ENCODE data around the gene ZNF771.

ZNF771 gene

DNA sequence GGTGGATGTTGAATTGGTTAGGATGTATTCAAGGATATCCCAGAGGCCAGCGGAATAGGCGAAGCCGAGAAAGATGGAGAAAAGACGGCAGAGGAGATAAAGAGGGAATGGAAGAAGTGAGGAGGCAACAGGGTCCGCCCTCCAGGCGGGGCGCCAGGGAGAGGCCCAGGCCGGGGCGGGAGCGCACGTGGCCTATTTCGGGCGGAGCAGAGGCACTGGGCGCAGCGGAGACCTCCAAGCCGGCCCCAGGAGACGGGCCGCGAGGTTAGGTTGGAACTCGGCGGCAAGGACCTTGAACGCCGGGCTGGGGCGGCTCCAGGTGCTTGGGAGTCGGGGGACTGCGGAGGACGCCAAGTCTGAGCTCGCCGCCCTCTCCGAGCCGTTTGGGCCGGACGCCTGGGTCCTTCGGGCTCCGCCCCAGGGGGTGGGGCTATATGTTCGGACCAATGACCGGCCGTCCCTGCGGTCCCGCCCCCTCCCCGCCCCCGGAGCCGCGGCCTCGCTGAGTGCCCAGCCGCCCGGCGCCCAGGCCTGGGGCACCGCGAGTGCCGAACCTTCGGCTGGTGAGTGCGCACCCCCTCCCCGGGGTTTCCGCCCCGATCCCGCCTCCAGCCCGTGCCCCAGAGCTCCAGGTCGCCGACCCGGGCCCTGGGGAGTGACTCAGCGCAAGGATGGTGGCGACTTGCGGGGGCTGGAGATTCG lies at the start of gene ZNF771:
ZNF771 (plus strand) TSS at position 505 of the 702 bp plus-strand sequence. CDS start 448 bp downstream, outside the sequence.
- DNase-seq (ENCODE audit: low spot score) = peak; percentile 96

DNA sequence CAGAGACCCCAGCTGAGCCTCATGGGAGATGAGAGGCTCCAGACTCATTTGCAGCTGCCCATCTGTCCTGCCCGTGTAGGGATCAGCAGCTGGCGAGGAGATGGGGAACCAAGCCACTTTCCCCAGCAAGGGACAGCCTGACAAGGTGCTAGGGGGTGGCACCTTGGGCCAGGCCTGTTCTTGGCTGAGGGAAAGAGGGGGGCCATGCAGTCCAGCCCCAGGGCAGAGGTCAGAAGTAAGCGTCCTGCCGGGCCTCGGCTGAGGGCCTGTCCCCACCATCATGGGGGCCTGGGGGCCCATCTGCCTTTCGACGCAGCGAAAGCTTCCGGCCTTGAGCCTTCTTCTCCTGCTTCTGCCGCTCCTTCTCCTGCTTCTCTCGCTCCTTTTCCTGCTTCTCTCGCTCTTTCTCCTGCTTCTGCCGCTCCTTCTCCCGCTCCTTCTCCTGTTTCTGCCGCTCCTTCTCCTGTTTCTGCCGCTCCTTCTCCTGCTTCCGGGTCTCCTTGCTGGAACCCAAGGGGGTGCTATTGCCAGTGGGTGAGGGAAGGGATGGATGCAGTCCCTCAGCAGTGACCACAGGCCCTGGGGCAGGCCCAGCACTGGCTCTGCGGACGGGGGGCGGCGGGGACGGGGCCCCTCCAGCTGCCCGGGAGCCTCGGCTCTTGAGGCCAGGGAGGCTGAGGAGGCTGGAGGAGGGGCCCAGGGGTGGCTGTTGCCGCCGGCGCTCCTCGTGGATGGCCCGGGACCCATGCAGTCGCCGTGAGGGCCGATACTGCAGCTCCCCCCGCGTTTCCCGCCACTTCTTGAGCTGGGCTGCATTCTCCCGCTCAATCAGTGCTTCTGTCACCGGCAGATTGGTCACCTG lies 49.5 kb upstream of the ZNF771 start:
- DNase-seq (ENCODE audit: low spot score) = no peak

DNA sequence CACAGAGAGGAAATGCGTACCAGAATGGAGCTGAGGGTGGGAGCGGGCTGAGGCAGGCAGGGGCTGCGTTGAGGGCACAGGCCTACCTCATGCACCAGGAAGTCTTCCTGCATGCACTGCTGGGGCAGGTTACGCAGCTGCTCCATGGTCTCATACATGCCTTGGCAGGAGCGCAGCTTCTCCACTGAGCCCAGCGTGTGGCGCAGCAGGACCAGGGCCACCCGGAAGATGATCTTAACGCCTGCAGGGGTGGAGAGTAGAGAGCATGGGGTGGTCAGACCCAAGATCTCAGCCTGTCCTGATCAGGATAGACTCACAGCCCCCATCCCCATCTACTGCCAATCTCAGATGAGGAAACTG lies 48.8 kb upstream of the ZNF771 start:
- no peak for DNase-seq (ENCODE audit: low spot score)

DNA sequence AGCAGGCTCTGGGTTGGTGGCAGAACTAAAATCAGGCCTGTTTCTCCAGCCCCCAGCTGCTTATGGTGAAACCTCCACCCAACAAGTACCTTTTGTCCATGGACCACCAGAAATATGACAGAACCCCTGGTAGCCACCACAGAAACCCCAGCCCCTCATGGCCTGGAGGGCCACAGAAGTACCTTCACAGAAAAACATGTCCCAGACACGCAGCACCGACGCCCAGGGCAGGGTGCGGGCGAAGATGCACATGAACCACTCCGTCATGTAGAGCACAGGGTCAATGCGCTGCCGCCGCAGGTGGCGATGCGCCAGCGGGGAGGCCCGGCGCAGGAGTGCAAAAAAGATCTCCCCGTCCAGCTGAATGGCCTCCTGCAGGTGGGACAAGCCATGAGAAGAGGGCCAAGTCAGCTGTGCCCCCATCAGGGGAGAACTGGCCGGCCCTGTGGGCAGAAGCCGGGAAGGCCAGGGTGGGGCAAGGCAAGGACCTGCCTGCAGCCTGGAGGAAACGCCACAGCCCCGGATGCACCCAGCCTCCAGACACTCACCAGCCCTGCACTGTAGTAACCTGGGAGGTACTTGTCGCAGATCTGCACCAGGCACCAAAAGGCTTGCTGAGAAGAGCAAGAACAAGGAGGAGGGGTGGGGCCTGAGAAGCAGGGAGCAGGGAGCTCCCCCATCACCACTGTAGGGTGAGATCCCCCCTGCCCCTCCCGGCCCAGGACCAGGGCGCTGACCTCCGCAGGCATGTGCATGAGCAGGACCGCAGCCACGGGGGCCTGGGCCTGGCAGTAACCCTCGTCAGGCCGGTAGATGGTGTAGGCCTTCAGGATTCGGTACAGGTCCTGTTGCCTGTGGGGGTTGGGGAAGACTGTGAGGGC lies 48.2 kb upstream of the ZNF771 start:
- DNase-seq (ENCODE audit: low spot score) = no peak

DNA sequence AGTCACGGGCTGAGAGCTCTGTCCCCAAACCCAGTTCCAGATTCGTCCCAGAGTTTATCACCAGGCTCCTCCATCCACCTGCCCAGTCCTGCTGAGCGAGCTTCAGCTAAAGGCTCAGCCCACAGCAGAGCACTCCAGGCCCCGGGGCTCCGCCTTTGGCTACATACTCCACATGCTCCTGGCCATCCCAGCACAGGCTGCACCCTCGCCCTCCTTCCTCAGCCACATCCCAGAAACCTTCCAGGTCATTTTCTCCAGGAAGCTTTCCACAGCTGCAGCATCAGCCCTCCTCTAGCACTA lies 47.6 kb upstream of the ZNF771 start:
- DNase-seq (ENCODE audit: low spot score) = no peak

DNA sequence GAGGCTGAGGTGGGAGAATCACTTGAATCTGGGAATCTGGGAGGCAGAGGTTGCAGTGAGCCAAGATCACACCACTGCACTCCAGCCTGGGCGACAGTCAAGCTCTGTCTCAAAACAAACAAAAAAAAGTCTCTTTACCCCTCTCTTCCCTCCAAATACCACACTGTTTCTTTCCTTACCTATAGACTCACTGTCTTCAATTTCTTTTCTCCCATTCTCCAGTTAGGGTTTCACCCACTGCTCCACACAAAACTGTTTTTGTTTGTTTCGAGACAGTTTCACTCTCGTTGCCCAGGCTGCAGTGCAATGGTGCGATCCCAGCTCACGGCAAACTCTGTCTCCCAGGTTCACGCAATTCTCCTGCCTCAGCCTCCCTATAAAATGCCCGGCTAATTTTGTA lies 46.2 kb upstream of the ZNF771 start:
- DNase-seq (ENCODE audit: low spot score) = no peak

DNA sequence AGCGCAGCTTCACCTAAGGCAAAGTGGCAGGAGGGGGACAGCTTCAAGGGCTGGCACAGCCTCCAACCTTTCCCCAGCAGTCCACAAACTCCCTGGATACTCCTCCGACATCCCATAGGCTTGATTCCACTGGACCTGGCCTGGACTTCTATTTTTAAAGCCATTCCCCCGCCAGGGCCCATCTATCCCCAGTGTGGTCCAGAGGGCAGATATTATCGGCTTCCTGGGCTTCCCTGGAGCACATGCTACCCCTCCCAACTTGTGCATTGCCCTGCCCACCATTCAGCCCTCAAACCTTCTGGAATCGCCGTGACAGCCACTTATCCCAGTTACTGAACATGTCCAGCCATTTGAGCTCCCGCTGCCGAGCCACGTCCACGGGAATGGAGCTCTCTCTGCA lies 42.2 kb upstream of the ZNF771 start:
- DNase-seq (ENCODE audit: low spot score) = no peak

DNA sequence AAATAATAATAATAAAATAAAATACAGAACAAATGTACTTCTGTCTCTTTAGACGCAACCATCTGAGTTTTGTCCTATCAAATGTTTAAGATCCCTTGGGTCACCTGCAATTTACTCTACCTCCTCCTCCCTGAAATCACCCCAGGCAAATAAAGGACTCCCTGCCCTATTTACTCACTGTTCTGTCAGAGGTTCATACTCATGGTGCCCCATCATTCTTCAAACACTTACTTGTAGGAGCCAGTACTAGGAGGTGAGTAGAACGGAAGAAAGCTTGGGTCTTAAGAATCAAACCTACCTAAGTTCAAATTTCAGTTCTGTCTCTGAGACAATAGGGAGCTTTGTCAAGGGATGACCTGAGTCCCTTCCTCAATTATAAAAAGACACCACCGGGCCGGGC lies 40.9 kb upstream of the ZNF771 start:
- DNase-seq (ENCODE audit: low spot score) = no peak

DNA sequence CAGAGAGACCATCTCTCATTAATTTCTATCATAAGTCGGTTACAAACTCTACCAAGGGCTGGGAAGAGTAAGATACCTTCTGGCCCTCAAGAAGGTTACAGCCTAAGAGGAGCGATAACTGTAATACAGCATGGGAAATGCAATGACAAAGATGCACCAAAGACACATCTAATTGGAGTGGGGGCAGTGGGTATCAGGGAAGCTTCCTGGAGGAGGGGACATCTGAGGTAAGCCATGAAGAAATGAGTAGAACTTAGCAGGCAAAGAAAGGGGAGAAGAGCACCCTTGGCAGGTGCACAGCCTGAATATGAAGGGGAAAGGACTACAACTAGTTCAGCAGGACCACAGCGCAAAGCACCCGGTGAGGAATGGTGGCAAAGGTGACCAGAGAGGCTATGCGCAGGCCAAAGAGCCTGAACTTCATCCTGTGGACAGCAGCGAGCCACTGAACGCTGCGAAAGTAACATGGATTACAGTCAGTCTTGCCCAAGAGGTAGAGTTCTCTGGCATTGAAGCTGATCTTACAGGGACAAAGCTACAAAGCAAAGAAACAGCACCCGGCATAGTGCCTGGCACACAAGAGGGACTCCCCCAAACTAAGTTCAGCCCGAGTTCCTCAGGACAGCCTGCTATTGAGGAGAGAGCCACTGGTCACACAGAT lies 39.9 kb upstream of the ZNF771 start:
- DNase-seq (ENCODE audit: low spot score) = no peak

DNA sequence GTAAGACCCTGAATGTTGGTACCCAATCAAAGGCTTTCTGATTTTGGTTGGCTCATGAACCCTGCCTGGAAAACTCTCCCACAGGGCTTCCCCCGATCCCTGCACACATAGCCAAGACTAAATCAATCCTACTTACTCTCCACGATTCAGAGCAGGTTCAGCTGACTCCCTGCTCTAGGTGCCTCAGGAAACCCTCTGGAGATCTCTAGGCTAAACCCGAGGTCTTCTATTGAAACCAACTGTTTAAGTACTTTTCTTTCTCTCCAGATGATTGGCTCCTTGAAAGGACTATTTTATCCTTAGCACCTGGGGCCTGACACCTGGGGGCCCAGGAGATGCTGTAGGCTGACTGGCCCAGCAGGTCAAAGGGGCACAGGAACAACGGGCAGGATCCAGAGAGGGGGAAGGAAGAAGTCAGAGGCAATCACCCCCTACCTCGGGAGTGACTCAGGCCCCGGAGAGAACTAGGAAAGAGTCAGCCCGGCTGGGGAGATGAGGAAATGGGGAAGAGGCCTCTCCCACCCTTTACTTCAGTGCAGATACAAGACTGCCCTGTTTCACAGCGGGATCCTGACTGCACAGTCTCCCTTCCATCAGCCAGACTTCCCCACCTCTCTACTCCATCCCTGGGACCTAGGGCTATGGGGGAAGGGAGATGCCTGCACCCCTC lies 39.1 kb upstream of the ZNF771 start:
- DNase-seq (ENCODE audit: low spot score) = peak; percentile 64

DNA sequence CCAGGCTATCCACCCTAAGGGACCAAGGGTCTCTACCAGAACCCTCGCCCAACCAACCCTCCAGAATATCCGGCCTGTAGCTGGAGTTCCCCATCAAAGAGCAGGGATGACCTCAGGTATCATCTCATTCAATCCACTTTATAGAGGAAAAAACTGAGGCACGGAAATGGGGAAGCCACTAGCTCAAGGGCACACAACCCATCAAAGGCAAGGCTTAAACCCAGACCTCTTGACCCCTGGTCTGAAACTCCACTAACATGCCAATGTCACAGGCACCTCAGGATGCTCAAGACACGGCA lies 38.7 kb upstream of the ZNF771 start:
- DNase-seq (ENCODE audit: low spot score) = no peak

DNA sequence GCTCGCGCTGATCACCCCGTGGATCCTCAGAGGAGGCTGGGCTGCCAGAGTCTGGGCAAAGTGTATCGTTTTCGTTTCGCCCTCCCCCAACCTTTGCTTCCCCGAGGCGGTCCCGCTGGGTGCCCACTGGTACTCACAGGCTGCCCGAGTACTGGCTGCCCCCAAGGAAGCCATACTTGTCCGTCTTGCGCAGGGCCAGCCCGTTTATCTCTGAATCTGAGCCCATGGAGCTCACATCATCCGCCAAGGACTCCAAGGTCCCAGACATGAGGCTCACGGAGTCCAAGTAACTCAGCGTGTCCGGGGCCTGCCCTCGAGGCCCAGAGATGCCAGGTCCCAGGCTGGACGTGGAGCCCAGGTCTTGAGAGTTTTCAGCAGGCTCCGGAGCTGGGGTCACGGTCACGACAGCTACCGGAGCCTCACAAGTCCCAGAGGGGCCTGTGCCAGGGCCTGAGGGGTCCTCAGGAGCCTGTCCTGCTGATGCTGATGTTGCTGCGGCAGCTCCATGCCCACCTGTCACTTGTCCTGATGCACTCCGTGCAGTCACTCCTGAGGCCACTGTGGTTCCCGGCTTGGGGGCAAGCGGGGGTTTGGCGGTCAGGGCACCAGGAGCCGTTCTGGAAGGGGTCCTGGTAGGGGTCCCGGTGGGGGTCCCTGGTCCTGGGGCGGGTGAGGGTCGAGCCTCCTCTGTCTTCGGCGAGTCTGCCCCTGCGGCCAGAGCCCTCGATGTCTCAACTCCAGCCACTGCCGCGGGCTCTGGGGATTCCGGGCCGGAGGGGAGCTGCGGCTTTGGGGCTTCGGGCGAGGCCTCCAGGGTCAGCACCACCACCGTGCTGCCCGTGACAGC lies 38.1 kb upstream of the ZNF771 start:
- DNase-seq (ENCODE audit: low spot score) = no peak

DNA sequence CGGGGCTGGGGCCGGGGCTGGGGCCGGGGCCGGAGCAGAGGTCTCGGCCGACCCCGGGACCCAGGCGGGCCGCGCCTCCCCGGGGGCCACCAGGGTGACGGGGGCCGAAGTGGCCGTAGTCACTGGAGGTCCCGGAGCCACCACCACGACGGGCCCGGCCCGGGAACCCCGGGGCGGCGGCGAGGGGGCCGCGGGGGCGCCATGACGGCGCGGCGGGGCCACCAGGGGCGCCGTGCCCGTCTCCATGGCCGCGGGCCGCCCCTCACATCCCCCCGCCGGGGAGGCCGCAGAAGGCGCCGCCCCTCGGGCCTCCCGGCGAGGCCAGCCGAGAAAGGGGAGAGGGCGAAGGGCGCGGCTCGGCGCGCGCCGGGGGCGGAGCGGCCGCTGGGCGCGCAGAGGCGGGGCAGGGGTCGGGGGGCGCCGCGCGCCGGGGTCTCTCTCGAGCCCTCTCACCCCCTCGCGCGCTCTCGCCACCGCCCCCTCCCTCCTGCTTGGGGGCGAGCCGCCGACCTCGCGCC lies 37.4 kb upstream of the ZNF771 start:
- no peak for DNase-seq (ENCODE audit: low spot score)

DNA sequence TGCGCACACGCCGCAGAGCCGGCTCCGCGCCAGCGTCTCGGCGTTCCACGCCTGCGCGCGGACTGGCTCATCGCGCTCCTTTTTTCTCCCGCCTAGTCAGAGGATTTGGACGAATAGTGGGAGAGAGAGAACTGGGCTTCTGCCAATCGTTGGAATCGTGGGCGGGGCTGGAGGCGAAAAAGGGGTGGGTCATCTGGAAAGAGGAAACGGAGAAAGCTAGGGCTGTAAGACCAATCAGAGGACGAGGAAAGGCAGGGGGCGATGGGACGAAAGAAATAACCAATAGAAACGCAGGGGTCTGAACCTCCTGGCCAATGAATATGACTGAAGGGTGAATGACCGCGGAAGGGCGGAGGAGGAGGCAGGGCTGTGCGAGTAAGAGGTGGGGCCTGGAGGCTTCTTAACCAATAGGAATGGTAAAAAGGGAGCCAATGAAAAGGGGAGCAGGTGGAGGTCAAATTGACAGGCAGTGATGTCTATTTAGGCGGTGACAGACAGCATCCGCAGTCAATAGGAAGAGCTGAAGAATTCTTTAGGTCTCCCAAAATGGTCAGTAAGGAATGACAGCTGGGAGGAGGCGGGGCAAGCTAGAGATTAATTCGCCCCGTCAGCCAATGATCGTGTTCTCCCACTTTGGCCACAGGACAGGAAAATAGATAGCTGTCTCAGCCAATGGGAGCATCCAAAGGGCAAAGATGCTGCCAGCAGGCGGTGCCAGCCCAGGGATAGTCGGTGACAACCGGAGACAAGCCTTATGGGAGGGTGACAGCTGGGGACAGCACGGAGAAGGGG lies 36.8 kb upstream of the ZNF771 start, which contains the start of gene TBC1D10B:
TBC1D10B (minus strand) TSS at position 39 of the 792 bp plus-strand sequence. CDS start 311 bp downstream, outside the sequence.
- peak; percentile 98 for DNase-seq (ENCODE audit: low spot score)

DNA sequence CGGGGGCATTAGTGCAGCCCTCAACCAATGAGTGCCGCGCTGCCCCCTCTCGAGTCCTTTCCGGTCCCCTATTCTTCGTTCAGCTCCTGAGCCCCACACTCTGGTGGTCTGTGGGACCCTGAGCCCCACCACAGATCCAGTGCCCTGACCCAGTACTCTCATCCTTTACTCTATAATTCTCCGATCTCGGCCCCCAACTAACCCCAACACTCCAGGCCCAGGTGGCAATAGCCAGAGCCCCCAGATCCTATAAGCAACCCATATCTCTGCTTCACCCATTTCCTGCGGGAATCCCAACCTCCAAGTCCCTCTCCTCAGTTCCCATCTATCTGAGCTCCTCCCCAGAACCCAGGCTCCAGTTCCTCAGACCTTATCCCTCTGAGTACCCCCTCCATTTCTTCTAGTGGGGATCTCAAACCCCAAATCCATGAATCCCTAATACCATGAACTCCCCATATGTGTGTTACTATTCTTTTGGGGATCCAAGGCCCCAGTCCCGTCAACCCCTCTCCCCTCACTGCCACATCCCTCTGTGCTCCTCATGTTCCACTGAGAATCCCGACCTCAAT lies 36.1 kb upstream of the ZNF771 start:
- DNase-seq (ENCODE audit: low spot score) = no peak

DNA sequence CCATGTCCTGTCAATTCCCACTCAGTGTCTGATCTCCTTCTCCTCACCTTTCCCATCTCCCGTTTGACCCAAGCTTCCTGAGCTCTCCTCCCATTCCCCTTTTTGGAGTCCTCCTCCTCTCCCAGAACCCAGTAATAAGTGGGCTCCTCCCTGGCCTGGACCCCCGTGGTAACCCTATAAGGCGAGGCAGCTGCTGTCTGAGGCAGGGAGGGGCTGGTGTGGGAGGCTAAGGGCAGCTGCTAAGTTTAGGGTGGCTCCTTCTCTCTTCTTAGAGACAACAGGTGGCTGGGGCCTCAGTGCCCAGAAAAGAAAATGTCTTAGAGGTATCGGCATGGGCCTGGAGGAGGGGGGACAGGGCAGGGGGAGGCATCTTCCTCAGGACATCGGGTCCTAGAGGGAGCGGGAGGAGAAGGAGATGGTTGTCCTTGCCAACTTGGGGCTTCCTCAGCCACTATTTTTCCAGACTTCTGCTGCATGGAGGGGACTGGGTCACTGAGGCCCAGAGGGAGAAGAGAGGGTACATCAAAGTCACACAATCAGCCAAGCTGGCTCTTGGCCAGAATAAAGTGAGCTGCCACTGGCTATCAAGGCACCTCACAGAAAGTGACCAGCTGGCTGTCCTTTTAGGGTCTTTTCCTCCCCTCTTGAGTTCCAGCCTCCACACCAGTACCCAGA lies 35.2 kb upstream of the ZNF771 start:
- DNase-seq (ENCODE audit: low spot score) = no peak

DNA sequence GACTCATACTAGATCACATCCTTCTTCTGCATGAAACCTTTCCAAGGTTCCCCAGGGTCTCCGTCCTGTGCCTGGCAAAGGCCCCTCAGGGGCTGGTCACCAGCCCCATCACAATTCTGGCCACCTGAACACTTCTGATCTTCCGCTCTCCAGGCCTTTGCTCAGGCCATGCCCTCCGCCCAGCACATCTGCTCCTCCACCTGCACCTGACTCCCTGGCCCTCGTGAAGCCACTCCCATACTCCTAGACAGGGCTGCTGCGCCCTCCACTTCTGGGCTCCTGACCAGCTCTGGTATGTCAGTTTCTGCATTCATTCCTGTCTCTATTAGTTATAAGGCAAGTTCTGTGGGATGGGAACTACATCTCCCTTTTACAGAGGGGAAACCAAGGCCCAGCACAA lies 34.7 kb upstream of the ZNF771 start:
- DNase-seq (ENCODE audit: low spot score) = no peak

DNA sequence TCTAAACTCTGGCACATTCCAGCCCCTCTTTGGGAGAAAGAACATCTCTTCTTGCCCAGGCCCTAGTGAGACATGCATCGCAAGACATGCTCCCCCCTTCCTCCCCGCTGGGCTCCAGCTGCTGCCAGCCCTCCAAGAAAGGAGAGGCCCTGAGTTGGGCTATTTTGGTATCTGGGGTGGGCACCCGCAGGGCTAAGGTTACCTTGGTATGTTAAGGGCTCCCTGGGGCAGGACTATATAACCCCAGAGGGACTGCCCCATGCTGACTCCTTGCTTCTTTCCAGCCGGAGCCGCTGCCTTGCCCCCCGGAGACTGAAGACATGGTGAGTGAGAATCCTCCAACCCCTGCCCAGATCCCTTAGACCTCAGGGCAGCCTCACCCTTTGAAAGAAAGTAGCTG lies 32.9 kb upstream of the ZNF771 start, which contains the start of gene MYL11:
MYL11 (plus strand) TSS at position 265 of the 400 bp plus-strand sequence; CDS start at position 321, 56 bp downstream.
- DNase-seq (ENCODE audit: low spot score) = no peak

DNA sequence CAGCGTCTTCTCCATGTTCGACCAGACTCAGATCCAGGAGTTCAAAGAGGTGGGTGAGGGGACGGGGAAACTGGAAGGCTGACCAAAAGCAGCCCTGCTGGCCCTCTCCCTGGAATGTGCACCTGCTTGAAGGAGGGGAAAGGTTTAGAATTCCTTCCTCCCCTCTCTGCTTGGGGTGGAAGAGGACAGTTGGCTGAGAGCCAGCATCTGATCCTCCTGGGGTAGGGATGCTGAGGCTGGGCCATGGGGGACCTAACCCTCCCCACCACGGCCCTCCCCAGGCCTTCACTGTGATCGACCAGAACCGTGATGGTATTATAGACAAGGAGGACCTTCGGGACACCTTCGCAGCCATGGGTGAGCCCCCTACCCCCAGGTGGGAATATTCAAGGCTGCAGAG lies 31.5 kb upstream of the ZNF771 start:
- DNase-seq (ENCODE audit: low spot score) = no peak

Measured in AG08396 (cell line).